ENCODE data around the gene CRIM1. TPM values are rescaled to one million over a fixed set of nuclear protein-coding genes. Genes with fewer than 3 reads are reported as not detected.
A peak's percentile ranks its signal among the peaks of the same experiment; 100 is the strongest.

Gene CRIM1
- total and polyA plus RNA-seq, 7 experiments from 2014 or later = 0.10 to 7.1 (median 0.92) TPM

GRCh38 chr2:36384454-36384853 lies 28.9 kb downstream of the CRIM1 start:
- ATAC-seq = no peak
- DNase-seq = no peak
- H3K9me3 Mint-ChIP-seq = no peaks in the 10 kb centered on the region
- H3K27ac Mint-ChIP-seq = no peak overlapping the region
- peaks cover 0 to 2% (median 0%) of the 10 kb centered on the region in 5 donors for H3K36me3 Mint-ChIP-seq
- no peaks in the 10 kb centered on the region for H3K9me3 ChIP-seq (ENCODE audit: control insufficient read depth in 2 of 3, low read length in 3 of 3)
- H3K27ac ChIP-seq (ENCODE audit: low read depth, low read length) = no peak overlapping the region
- ChIA-PET POLR2A (no interaction called here), CTCF (no interaction called here)
- H3K4me1 Mint-ChIP-seq = peaks cover 7 to 11% (median 9%) of the 10 kb centered on the region in 7 donors
- no peak overlapping the region for H3K4me3 Mint-ChIP-seq
- intact Hi-C loops (cut with micrococcal nuclease) = no loop called here
- no peak overlapping the region for H3K4me3 ChIP-seq (ENCODE audit: low read length)
- no peaks in the 10 kb centered on the region for H3K4me1 ChIP-seq (ENCODE audit: control insufficient read depth in 2 of 2, insufficient read depth in 2 of 2, low read length in 2 of 2)
- H3K27me3 ChIP-seq (ENCODE audit: control insufficient read depth in 2 of 2, insufficient read depth in 2 of 2, low read length in 2 of 2) = no peaks in the 10 kb centered on the region
- H3K36me3 ChIP-seq (ENCODE audit: control insufficient read depth in 2 of 3, insufficient read depth in 3 of 3, low read length in 3 of 3) = no peaks in the 10 kb centered on the region
- peaks cover 0 to 22% (median 0%) of the 10 kb centered on the region in 5 donors for H3K27me3 Mint-ChIP-seq

- Histone ChIP-seq H3K27ac (ENCODE audit: low read depth, low read length) (no peak overlapping the region), H3K27me3 (ENCODE audit: control insufficient read depth in 2 of 2, insufficient read depth in 2 of 2, low read length in 2 of 2) (no peaks in the 10 kb centered on the region), H3K36me3 (ENCODE audit: control insufficient read depth in 2 of 3, insufficient read depth in 3 of 3, low read length in 3 of 3) (no peaks in the 10 kb centered on the region), H3K4me1 (ENCODE audit: control insufficient read depth in 2 of 2, insufficient read depth in 2 of 2, low read length in 2 of 2) (no peaks in the 10 kb centered on the region), H3K9me3 (ENCODE audit: control insufficient read depth in 2 of 3, low read length in 3 of 3) (no peaks in the 10 kb centered on the region), H3K4me3 (ENCODE audit: low read length) (no peak overlapping the region)
- no peaks in the 10 kb centered on the region for H3K9me3 Mint-ChIP-seq
- DNase-seq (no peak), ATAC-seq (no peak)
- intact Hi-C loops (cut with micrococcal nuclease) = no loop called here
- CTCF ChIA-PET = no interaction called here
- H3K4me1 Mint-ChIP-seq = peaks cover 7 to 11% (median 9%) of the 10 kb centered on the region in 7 donors
- H3K27ac Mint-ChIP-seq = no peak overlapping the region
- no peak overlapping the region for H3K4me3 Mint-ChIP-seq
- peaks cover 0 to 2% (median 0%) of the 10 kb centered on the region in 5 donors for H3K36me3 Mint-ChIP-seq
- H3K27me3 Mint-ChIP-seq = peaks cover 0 to 25% (median 0%) of the 10 kb centered on the region in 5 donors
- POLR2A ChIA-PET = no interaction called here
These were observed 30.0 kb downstream of the CRIM1 start for GRCh38 chr2:36385603-36386002.

GRCh38 chr2:36387258-36387916 lies 31.8 kb downstream of the CRIM1 start:
- no peak overlapping the region for H3K27ac ChIP-seq (ENCODE audit: low read depth, low read length)
- no peaks in the 10 kb centered on the region for H3K36me3 ChIP-seq (ENCODE audit: control insufficient read depth in 2 of 3, insufficient read depth in 3 of 3, low read length in 3 of 3)
- H3K9me3 ChIP-seq (ENCODE audit: control insufficient read depth in 2 of 3, low read length in 3 of 3) = no peaks in the 10 kb centered on the region
- ChIA-PET POLR2A (no interaction called here), CTCF (no interaction called here)
- H3K4me3 ChIP-seq (ENCODE audit: low read length) = no peak overlapping the region
- H3K4me1 ChIP-seq (ENCODE audit: control insufficient read depth in 2 of 2, insufficient read depth in 2 of 2, low read length in 2 of 2) = no peaks in the 10 kb centered on the region
- DNase-seq = no peak
- no peaks in the 10 kb centered on the region for H3K27me3 ChIP-seq (ENCODE audit: control insufficient read depth in 2 of 2, insufficient read depth in 2 of 2, low read length in 2 of 2)
- intact Hi-C loops (cut with micrococcal nuclease) = no loop called here
- Mint-ChIP-seq H3K27ac (no peak overlapping the region), H3K9me3 (no peaks in the 10 kb centered on the region), H3K4me3 (peak overlapping the region in 1 of 10 donors; percentile 23), H3K4me1 (peaks cover 7 to 11% (median 9%) of the 10 kb centered on the region in 7 donors), H3K27me3 (peaks cover 0 to 25% (median 0%) of the 10 kb centered on the region in 5 donors), H3K36me3 (peaks cover 0 to 2% (median 0%) of the 10 kb centered on the region in 5 donors)
- ATAC-seq = no peak

GRCh38 chr2:36388472-36388871 lies 32.9 kb downstream of the CRIM1 start:
- ATAC-seq = no peak
- no peak for DNase-seq
- H3K4me3 ChIP-seq (ENCODE audit: low read length) = no peak overlapping the region
- no peaks in the 10 kb centered on the region for H3K36me3 ChIP-seq (ENCODE audit: control insufficient read depth in 2 of 3, insufficient read depth in 3 of 3, low read length in 3 of 3)
- Mint-ChIP-seq H3K4me1 (peaks cover 7 to 11% (median 9%) of the 10 kb centered on the region in 7 donors), H3K27ac (no peak overlapping the region), H3K27me3 (peaks cover 0 to 25% (median 0%) of the 10 kb centered on the region in 5 donors), H3K9me3 (no peaks in the 10 kb centered on the region), H3K4me3 (no peak overlapping the region), H3K36me3 (peaks cover 0 to 2% (median 0%) of the 10 kb centered on the region in 5 donors)
- POLR2A ChIA-PET = no interaction called here
- CTCF ChIA-PET = no interaction called here
- H3K4me1 ChIP-seq (ENCODE audit: control insufficient read depth in 2 of 2, insufficient read depth in 2 of 2, low read length in 2 of 2) = no peaks in the 10 kb centered on the region
- H3K27ac ChIP-seq (ENCODE audit: low read depth, low read length) = no peak overlapping the region
- intact Hi-C loops (cut with micrococcal nuclease) = no loop called here
- no peaks in the 10 kb centered on the region for H3K9me3 ChIP-seq (ENCODE audit: control insufficient read depth in 2 of 3, low read length in 3 of 3)
- H3K27me3 ChIP-seq (ENCODE audit: control insufficient read depth in 2 of 2, insufficient read depth in 2 of 2, low read length in 2 of 2) = no peaks in the 10 kb centered on the region

GRCh38 chr2:36389091-36389564 lies 33.5 kb downstream of the CRIM1 start:
- H3K4me3 ChIP-seq (ENCODE audit: low read length) = no peak overlapping the region
- ChIA-PET POLR2A (no interaction called here), CTCF (no interaction called here)
- Mint-ChIP-seq H3K27ac (no peak overlapping the region), H3K27me3 (peaks cover 0 to 28% (median 0%) of the 10 kb centered on the region in 5 donors), H3K4me1 (peaks cover 7 to 11% (median 9%) of the 10 kb centered on the region in 7 donors), H3K36me3 (no peaks in the 10 kb centered on the region), H3K4me3 (no peak overlapping the region), H3K9me3 (no peaks in the 10 kb centered on the region)
- no peak for ATAC-seq
- no peaks in the 10 kb centered on the region for H3K9me3 ChIP-seq (ENCODE audit: control insufficient read depth in 2 of 3, low read length in 3 of 3)
- H3K4me1 ChIP-seq (ENCODE audit: control insufficient read depth in 2 of 2, insufficient read depth in 2 of 2, low read length in 2 of 2) = no peaks in the 10 kb centered on the region
- H3K27ac ChIP-seq (ENCODE audit: low read depth, low read length) = no peak overlapping the region
- intact Hi-C loops (cut with micrococcal nuclease) = no loop called here
- DNase-seq = no peak
- no peaks in the 10 kb centered on the region for H3K36me3 ChIP-seq (ENCODE audit: control insufficient read depth in 2 of 3, insufficient read depth in 3 of 3, low read length in 3 of 3)
- H3K27me3 ChIP-seq (ENCODE audit: control insufficient read depth in 2 of 2, insufficient read depth in 2 of 2, low read length in 2 of 2) = no peaks in the 10 kb centered on the region

- POLR2A ChIA-PET = no interaction called here
- no peak overlapping the region for H3K27ac Mint-ChIP-seq
- ATAC-seq (no peak), DNase-seq (no peak)
- peaks cover 0 to 28% (median 0%) of the 10 kb centered on the region in 5 donors for H3K27me3 Mint-ChIP-seq
- intact Hi-C loops (cut with micrococcal nuclease) = no loop called here
- H3K4me3 Mint-ChIP-seq = no peak overlapping the region
- H3K27me3 ChIP-seq (ENCODE audit: control insufficient read depth in 2 of 2, insufficient read depth in 2 of 2, low read length in 2 of 2) = no peaks in the 10 kb centered on the region
- no peaks in the 10 kb centered on the region for H3K36me3 ChIP-seq (ENCODE audit: control insufficient read depth in 2 of 3, insufficient read depth in 3 of 3, low read length in 3 of 3)
- no peak overlapping the region for H3K27ac ChIP-seq (ENCODE audit: low read depth, low read length)
- no peaks in the 10 kb centered on the region for H3K9me3 ChIP-seq (ENCODE audit: control insufficient read depth in 2 of 3, low read length in 3 of 3)
- H3K9me3 Mint-ChIP-seq = no peaks in the 10 kb centered on the region
- H3K4me1 ChIP-seq (ENCODE audit: control insufficient read depth in 2 of 2, insufficient read depth in 2 of 2, low read length in 2 of 2) = no peaks in the 10 kb centered on the region
- CTCF ChIA-PET = no interaction called here
- H3K36me3 Mint-ChIP-seq = no peaks in the 10 kb centered on the region
- H3K4me3 ChIP-seq (ENCODE audit: low read length) = no peak overlapping the region
- H3K4me1 Mint-ChIP-seq = peaks cover 7 to 11% (median 9%) of the 10 kb centered on the region in 7 donors
These were observed 34.0 kb downstream of the CRIM1 start for GRCh38 chr2:36389577-36389976.

Data from naive thymus-derived CD4-positive, alpha-beta T cell (primary cell).